NCI-H446 treated with DMSO at 0.1 percent for 48 hours (cell line): ENCODE measurements around the gene TNS1.

ENCODE experiments used
- DNase-seq: peaks from one replicate; lab custom pipeline; 2025; lab: John Stamatoyannopoulos, UW

The TNS1 gene

GRCh38 chr2:218015586-218016521 is 13.1 kb upstream of the TNS1 start:
- no peak for DNase-seq

GRCh38 chr2:218014706-218015585 is 12.2 kb upstream of the TNS1 start:
- no peak for DNase-seq

DNA sequence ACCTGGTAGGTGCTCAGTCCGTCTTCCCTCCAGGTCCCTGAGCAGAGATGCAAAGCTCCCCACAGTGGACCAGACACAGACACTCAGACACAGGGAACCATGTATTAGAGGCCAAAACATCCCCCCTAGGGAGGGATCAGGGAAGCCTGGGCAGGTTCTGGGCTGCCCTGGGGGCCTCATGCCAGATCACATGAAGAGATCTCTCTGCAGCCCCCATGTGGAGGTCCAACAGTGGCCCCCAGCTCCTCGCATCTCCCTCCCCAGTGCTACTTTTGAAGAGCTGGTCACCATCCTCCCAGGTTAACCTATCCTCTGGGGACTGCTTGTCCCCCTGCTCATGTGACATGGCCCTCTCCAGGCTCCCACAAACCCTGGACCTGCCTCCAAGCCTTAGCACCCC is 10.5 kb upstream of the TNS1 start:
- DNase-seq = no peak

DNA sequence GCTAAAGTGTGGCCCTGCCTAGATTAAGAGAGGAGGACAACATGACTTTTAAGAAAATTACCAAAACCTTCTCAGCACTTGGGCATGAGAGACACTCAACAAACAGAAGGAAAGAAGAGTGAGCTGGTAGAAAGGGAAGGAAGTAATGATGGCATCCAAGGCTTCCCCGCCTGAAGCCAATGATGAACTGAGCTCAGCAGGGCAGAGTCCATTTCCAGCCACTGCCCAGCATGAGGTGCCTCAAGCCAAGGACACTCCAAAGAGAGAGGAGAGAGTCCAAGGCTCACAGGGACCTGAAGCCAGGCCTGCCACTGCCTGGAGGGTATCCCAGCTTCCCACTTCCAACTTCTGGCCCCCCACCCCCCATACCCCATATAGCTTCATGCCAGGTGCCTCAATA is 9.5 kb upstream of the TNS1 start:
- DNase-seq = no peak

GRCh38 chr2:218011653-218012040 is 8.9 kb upstream of the TNS1 start:
- DNase-seq = no peak

DNA sequence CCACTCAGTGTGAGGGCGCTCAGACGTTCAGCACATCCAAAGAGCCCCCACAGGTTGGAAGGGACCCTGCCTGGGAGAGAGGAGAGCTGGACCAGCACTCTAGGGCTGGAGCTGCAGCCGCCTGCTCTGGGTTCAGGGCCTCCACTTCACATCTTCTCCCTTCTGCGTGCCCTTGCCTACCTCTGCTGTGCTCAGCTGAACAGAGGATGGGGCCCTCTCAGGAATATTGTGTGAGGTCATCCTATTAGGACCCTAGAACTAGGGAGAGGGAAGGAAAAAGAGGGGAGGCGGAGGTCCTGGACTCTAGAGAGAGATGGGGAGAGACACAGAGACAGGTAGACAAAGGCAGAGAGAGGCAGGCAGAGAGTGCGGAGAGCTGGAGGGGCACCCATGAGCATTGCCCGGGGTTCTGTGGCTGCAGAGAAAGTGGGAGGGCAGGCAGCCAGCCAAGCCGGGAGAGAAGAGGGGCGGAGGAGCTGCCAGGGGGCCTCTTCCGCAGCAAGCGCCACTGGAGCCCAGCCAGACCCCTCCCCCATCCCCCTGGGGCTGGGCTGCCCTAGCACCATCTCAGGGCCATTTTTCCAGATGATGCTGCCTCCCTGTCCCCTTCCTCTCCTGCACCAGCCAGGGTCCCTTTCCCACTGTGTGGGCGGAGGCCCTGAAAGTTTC is 8.3 kb upstream of the TNS1 start:
- DNase-seq = no peak

DNA sequence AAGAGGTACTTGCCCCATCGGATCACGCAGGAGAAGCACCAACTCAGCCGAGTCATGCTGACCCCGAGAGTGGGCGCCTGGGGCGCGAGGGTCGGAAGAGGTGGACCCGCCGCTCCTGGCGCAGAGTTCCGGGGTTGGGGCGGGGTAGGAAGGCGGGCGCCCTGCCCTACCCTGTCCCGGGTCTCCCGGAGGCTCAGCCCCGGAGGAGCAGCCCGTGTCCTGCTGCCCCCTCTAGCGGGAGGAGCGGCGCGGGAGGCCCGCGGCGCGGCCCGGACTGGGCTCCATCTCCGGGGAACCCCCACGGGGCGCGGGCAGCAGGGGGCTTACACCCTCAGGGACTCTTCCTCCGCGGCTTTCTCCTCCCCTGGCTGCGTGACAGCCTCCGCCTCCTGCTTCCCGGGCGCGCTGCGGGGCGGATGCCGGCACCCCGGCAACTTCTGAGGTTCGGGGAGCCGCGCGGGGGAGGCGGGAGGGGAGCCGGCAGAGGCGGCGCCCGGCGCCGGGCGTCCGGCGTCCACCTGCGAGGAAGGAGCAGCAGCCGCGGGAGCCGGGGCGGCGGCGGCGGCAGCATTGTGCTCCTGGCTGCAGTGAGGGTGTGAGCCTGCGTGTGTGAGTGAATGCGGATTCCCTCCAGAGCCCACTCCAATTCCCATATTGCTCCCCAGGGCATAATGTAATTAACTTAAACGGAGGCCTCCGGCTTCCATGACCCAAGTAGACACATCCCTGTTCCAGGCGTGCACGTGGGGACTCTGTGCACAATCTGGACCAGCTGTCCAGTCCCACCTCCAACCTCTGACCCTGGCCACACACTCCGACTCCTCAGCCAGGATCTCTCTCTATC is 7.6 kb upstream of the TNS1 start:
- DNase-seq = no peak

- no peak for DNase-seq
Observed at GRCh38 chr2:218009765-218010139, 7.0 kb upstream of the TNS1 start.

DNA sequence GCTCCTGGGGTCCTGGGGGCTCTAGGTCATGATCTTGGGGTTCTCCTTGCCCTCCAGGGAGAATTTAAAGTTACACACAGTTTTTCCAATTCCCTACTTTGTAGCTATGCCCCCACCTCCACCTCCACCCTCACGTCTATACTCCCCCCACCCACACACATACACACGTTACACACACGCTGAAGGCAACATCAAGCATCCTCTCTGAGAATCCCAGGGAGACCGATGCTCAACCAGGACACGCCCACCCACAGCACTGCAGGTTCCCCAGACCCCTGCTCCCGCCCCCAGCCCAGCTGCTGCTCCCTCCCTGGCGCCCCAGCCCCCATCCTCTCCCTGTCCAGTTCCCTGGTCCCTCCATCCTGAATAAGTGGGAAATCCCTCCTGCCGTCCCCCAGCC is 6.4 kb upstream of the TNS1 start:
- no peak for DNase-seq

DNA sequence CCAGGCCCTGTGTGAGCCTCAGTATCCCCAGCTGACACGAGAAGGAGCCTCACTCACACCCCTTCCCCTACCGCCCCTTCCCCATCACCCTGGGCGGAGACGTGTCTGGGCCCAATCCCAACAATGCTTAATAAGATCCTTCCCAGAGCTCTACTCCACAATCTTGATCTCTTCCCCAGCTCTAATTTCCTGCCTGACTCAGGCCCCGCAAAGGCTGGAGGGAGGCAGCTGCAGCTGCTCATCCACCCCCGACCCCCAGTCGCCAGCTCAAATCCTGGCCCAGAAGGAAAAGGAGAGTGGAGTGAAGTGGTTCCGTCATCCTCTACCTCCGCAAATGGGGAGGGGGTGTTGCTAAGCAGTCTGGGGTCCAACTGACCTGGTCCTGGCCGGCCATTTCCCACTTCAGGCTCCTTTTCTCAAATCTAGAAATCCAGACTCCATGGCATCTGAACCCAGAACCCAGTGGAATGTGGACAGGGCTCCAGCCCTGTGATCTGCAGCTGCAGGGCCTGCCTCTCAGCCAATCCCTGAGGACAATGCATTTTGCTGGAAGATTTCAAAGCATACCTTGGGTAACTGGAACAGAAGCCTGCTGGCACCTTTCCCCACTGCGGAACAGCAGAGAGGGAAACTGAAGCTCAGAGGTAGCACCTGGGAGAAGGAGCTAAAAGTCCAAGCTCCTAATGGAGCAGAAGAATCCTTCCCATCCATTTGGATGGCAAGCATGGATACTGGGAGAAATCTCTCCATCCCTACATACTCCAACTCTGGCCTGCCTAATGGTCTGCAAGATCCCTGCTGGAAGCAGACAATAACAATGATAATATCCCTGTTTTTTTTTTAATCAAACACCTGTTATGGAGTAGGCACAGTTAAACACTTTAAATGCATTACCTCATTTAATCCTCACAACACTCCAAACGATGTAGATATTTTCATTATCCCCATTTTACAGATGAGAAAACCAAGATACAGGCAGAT is 5.6 kb upstream of the TNS1 start:
- no peak for DNase-seq

- DNase-seq = no peak
Observed at GRCh38 chr2:218006741-218007140, 3.9 kb upstream of the TNS1 start.

- DNase-seq = no peak
Observed at GRCh38 chr2:218005486-218005885, 2.7 kb upstream of the TNS1 start.

DNA sequence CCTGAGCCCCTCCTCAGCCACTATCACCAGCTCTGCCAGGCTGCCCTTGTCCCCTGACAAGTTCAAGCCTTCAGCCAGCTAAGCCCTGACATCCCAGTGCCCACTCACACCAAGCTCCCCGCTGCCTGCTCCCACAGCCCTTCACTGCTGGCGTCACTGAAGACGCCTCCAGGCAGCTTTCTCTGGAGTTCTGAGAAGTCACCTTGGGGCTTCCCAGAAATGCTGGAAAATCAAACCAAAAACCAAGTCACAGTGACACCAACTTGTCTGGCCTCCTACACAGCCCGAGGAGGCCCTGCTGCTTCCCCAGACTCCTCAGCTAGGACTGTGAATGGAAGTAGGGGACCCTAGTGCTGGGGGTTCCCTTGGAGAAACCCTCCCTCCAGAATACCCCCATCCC is 2.2 kb upstream of the TNS1 start:
- no peak for DNase-seq

- DNase-seq = no peak
Observed at GRCh38 chr2:218003981-218004419, 1.2 kb upstream of the TNS1 start.

DNA sequence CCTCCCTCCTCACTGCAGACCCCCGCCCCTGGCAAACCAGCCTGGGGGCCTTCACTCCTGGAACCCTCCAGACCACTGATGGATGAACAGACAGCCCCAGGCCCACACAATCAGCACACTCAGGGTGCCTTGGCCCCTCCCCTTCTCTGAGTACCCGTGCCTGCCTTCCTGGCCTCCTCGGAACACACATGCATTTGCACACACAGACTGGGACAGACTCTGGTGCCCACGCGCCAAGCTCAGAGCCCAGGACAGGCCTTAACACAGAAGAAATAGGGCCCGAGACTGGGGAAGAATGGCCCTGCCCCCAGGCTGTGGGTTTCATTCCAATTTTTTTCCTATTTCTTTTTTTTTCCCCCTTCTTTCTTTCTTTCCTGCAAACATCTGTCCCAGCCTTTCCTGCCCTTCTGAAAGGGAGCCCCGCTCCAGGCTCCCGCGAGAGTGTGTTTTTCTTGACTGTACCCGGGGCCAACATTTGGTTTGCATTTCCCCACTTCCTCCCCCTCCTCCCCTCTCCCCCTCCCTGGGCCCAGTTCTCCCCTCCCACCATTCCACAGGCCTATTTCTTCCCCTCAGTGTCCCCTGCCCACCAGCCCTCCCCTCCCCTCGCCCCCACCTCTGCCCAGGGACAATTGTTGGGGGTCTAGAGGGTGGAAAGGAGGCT is 618 bp upstream of the TNS1 start:
- DNase-seq = no peak

GRCh38 chr2:218002143-218002844 is 501 bp downstream of the TNS1 start:
- DNase-seq = no peak

- DNase-seq = no peak
Observed at GRCh38 chr2:218001629-218002028, 1.2 kb downstream of the TNS1 start.

DNA sequence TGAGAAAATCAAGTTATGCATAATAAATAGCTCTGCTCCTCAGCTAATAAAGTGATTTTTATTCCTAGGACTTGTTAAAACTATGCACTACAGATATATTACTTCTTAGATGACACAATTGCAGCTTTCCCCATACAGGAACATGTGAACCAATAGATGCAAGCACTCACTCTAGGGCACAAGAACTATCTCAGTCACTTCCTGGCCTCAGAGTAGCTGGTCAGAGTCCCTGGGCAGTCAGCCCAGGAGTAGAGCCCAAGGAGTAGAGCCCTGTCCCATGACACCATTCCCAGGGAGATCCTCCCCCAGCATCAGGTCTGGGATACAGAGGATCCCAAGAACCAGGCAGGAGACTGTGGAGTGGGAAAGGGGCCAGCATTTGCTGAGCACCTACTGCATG is 2.7 kb downstream of the TNS1 start:
- DNase-seq = no peak

- no peak for DNase-seq
Observed at GRCh38 chr2:217999595-217999959, 3.2 kb downstream of the TNS1 start.
